B cell (primary cell): ENCODE data around the gene FHIT.

Experiments
- EZH2 ChIP-seq: IDR thresholded peaks from 2 replicates; pipeline ENCODE4 v1.6.1; 2012; ENCODE audit warnings: borderline replicate concordance, low read depth, mild to moderate bottlenecking, moderate library complexity, low read length; ENCODE audit not compliant: insufficient read depth, poor library complexity, severe bottlenecking
- TF ChIP-seq, protein P1 (sequence below): fragments of 200-600 bp; IDR thresholded peaks from one replicate; pipeline ENCODE4 v1.8.0; 2022; ENCODE audit warnings: antibody characterized with exemption, mild to moderate bottlenecking

DNA sequence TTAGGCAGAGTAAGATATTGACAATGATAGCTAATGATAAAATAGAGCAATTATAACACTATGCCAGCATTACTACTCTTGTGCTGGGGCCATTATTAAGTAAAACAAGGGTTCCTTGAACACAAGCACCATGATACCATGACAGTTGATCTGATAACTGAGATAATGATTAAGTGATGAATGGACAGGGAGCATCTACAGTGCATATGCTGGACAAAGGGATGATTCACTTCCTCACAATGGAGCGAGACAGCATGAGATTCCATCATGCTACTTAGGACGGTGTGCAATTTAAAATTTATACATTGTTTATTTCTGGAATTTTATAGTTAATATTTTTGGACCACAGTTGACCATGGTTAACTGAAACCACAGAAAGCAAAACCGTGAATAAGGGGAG, 156.6 kb downstream of the FHIT start:
- no peak for TF ChIP-seq EZH2
- TF ChIP-seq, protein P1, sequence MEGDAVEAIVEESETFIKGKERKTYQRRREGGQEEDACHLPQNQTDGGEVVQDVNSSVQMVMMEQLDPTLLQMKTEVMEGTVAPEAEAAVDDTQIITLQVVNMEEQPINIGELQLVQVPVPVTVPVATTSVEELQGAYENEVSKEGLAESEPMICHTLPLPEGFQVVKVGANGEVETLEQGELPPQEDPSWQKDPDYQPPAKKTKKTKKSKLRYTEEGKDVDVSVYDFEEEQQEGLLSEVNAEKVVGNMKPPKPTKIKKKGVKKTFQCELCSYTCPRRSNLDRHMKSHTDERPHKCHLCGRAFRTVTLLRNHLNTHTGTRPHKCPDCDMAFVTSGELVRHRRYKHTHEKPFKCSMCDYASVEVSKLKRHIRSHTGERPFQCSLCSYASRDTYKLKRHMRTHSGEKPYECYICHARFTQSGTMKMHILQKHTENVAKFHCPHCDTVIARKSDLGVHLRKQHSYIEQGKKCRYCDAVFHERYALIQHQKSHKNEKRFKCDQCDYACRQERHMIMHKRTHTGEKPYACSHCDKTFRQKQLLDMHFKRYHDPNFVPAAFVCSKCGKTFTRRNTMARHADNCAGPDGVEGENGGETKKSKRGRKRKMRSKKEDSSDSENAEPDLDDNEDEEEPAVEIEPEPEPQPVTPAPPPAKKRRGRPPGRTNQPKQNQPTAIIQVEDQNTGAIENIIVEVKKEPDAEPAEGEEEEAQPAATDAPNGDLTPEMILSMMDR, result no peak
